DMS 273 treated with DMSO at 0.1 percent for 48 hours (cell line): ENCODE results near the gene ETV6.

Experiments used
- DNase-seq: peaks from one replicate; lab custom pipeline; 2025; lab: John Stamatoyannopoulos, UW

The ETV6 gene

DNA sequence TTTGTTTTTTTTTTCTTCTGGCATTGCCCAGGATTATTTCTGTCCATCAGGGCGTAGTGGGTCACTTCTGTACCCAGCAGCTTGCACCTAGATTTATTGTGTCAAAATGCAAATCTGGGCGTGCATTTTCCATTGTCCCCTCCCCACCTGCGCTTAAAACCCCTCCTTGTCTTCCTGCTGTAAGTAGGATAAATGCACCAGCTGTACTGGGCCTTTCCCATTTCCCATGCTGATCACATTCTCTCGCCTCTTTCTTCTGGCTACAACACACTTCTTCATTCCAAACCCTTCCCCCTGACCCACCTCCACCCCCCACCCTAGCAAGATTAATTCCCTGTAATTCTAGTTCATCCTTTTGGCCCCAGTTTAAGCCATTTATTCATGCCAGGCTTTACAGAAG, 128.0 kb downstream of the ETV6 start:
- no peak for DNase-seq

DNA sequence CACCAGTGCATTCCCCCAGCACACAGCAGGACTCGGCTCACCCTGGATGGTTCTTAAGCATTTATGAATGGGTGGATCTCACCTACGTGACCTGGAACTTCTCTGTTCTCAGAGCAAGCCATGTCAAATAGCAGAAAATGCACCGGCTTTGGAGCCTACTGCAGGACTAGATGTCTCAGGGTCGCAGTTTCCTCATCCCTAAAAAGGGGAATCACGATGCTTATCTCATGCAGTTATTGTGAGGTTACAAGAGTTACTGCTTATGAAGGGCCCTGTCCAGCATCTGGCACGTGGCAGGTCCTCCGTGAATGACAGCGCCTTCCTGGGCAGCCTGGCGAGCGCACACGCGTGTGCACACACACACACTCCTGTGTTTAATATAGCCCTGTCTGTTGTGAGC, 128.5 kb downstream of the ETV6 start:
- no peak for DNase-seq

DNA sequence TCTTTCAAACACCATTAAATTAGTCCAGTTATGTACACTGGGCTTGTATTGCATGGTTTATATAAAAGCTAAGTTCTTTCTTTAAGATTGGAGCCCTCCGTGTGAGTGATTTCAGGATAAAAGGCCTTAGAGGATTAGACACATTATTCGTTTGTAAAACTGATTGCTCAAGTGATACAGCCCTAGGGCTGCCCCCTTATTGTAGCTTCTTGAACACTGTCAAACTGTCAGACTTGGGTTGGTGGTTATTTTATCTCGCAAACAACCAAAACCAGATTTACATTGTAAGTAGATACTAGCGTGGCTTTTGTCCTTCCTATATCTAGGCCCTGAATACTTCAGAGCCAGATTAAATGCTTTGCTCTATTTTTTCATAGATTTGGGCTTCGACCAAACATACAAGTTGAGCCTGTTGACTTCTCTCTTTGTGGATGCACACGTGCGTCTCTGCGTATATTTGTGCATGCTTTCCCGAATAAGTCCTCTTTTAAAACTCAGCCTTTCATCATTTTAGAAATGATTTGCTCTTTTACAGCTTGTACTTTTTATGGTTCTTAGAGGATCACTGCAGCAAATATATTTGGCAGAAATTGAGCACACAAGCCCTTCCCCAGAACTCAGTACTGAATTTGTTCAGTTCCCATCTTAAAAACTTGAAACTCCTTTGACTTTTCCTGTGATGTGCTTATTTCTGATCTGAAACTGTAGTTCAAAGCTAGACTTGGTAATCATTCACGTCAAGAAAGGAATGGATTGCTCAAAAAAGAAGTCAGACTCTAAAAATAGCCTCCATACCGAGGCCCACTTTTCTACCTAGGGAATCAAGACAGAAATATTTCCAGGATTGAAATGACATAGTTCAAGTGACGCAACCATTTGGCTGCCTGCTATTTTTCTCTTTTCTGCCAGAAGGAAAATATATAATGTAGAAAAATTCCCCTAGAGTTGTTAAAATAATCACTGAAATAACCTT, 129.5 kb downstream of the ETV6 start:
- DNase-seq = no peak

DNA sequence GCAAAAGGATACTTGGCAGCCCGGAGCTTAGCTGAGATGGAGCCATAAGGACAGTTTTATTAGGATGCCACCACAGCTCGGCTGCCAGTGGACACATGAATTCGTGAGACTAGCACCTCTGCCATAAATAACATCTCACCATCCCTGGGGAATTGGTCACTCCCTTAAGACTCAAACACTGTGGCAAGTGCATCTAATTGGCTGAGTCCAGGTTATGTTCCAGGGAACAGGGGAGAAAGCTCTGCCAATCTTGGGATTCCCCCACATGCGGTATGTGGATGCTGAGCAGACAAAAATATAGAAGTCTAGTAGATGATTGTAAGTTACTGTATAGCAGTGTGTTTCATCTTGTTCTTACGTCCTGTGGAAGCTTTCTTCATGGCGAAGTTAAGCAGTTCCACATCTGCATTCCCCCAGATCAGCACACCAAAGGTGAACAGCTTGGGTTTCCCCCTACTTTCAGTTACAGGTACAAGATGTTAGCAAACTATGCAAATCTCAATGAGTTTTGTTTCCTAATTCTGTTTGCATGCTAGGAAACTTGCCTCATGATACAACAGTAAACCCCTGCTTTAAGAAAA, 131.1 kb downstream of the ETV6 start:
- DNase-seq = no peak

DNA sequence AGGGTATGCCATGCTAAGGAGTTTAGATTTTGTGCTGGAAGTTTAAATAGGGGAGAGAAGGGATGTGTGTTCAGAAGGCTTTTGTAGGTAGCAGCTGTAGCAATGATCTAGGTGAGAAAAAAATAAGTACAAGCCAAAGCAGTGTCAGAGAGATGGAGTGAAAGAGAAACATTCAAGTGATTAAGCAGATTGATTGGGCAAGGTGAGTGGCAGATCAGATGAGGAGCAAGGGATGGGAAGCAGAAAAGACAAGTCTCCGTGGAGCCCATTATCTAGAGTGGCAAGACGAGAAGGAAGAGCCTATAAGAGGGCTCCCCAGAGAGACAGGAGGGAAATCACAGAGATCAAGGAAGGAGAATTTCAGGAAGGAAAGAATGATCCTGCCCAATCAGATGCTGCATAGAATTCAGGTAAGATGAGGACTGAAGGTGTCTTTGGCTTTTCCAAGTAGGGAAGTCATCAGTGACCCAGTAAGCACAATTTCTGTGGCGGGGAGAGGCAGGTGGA, 133.5 kb downstream of the ETV6 start:
- no peak for DNase-seq

DNA sequence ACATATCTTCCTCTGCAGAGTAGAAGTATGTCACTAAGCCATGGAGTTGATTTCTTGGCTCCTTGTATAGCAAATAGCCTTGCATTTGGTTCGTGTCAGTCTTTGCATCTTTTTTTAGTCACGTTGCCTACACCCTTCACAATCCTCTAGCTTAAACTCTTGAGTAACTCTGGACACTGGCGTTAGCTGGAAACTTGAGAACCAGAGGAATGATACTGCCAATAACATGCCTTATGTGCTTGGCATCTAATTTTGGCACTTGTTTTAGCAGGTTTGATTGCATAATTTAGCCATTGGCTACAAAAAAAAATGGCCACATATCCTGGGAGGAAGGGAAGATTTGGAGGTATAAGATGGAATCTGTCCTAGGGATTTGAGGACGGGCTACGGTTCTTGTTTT, 136.2 kb downstream of the ETV6 start:
- no peak for DNase-seq

DNA sequence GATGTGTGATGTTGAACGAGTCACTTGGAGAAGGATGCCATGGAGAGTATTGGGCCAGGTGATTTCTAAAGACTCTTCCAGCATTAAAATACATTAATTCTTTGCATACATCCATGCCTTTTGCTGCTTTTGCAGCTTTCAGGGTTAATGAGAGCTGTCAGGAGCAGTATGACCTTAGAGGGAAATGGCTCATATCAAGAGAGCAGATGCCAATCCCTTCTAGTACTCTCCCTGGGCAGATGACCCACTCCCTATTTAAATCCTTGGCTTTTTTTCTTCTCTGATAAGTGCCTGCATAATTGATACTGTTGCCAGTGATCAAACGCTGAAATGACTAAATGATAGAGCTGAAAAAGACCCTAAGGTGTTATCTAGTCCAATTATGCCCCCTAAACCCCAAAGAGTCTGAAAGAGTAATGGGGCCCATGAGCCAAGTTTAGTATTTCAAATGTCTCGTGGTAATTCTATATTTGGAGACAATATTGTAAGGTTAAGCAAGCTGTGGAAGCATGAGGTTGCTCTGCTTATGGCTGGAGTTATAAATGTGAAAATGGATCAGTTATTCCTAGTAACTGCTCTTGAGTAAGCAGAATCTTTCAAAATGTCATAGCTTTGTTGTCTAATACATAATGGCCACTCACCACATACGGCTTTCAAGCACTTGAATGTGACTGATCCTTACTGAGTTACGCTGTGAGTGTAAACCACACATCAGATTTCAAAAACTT, 137.3 kb downstream of the ETV6 start:
- DNase-seq = no peak

DNA sequence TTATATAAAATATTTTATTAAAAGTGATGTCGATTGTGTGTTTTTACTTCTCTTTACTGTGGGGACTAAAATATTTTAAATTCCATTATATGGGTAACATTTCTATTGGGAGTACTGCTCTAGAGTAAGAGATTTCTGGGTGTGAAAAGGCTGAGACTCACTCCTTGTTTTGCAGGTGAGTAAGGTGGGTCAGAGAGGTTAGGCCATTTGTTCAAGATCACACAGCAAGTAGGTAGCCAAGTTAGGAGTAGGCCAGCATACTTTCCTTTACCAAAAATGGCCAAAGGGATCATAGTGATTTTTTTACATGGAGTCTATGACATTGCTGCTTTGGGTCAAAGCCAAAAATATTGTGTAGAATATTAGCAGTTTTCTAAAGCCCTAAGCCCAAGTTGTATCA, 138.0 kb downstream of the ETV6 start:
- no peak for DNase-seq

DNA sequence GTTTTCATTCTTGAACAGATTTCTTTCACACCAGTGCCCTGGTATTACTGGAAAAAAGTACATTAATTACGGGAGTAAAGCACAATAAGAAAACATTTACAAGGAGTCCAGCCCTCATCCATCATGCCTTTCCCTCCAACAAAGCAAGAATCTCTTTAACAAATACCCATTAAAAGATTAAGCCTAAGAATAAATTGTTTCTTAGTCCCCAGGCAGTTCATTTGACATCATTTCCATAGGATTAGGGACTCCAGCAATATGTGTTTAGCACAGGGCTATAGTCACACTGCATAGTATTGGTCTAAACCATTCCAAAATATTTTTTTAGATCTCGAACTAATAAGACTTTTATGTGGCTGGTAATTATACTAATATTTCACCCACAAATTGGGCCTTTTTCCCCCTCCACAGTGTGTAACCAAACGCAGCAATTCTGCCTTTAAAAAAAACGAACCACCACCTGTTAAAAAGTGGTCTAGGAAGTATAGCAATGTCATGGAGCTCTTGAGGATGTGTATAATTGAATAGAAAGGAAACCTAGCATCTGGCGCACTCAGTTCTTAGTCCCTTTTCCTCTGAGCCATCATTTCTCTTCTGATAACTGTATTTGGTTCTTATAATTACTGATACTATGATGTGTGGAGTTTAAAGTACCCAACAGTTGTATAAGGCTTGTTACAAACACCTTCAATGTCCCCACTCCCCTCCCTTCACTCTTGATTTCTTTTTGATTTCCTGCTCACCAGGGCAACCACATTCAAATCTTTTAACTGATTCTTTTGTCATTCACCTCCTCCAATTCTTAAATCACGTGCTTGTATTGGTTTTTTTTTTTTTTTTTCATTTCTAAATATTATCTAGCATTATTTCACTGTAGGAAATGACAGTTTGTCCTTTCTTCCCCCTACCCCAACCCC, 138.7 kb downstream of the ETV6 start:
- DNase-seq = no peak

DNA sequence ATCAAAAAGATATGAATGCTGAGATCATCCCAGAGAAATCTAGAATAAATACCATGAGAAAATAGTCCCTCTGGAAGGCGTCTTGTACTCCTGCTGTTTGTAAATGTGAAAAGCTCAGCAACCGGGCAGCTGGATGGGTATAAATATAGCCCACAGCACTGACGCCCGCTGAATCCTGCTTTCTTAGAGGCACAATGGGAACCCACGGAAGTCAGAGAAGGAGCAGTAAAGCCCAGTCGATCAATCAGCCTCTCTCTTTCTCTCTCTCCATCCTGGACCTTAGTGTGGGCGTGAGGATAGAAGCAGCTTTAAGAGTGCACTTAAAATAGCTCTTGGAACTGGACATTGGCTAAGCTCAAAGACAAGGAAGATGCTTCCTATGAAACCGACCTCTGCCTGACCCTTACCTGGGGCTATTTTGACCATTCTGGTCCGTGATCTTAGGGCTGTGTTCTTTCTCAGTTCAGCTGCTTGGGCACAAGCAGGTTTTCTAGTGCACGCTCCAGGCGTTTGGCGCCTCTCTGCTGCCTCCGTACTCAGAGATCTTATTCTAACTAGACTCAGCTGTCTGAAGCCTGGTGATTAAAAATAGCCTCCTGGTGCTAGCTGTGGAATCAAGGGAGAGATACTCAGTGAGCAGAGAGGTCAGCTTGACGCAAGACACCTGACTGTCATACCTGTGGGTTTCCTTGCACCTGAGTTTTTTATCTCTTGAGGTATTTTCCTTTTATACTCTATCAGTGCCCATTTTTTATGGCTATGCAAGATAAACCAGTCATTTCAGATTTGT, 144.6 kb downstream of the ETV6 start:
- no peak for DNase-seq

DNA sequence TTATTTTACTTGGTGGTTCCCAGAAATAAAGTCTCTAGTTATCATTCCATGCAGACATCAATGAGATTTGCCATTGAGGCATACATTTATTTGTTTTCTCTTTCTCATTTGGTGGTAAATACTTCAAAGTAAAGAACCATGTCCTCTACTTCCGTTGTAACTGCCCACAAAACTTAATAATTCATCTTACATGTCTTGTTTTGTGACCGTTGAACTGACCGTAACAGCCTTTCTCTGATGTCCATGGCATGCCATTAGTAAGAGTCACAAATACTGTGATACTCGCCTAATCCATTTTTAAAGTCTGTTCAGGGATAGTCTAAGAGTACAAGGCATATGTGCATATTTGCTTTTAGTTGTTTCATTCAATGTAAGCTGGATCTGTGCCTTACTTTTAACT, 145.3 kb downstream of the ETV6 start:
- DNase-seq = no peak

DNA sequence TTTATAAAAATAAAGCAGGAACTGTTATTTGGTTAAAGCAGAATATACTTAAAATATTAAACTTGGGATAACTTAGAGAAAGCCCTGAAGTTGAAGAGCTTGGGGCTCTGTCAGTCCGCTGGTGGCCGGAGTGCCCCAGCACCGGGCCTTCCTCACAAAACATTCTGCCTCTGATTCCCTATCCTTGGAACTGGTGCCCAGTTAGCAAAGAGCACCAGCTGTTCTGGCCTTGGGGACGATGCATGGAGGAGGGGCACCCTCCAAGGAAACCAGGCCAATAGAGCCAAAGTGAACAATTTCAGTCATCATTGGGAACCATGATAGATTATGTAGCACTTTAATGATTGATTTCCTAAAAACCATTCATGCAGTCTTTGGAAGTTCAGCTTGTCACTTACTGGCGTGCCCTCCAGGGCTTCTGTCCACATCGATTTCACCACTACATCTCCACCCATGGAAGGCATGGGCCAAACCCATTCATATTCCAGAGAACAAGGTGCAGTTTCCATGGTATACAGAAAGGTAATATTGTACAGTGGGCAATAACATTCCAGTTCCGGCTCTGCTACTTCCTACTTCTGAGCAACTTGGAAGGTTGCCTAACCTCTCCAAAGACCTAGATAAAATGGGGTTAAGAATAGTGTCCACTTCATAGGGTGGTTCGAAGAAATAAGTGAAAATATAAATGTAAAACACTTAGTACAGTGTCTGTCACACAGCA, 145.9 kb downstream of the ETV6 start:
- no peak for DNase-seq

DNA sequence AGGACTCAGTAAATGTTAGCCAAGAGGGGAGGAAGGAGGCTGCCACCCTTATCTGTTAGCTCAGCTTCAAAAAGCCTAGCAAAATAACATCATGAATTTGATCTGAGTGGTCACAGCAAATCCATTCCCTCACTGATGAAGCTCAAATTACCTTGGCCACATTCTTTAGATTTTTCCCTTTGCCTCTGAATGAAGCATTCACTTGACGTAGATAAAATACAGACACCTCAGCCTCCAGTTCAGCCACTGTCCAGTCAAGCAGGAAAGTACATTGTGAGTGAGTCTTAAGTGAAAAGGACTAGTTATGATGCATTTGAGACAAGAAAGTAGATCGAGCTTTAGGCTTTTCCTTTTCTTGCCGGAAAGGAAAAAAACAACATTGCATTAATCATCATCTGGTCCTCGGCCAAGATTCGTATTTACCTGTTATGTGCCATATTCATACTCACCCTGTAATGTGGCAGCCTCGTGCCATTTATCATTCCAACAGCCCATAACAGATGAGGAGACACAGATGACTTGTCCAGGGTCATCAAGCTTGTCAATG, 146.5 kb downstream of the ETV6 start:
- DNase-seq = no peak

DNA sequence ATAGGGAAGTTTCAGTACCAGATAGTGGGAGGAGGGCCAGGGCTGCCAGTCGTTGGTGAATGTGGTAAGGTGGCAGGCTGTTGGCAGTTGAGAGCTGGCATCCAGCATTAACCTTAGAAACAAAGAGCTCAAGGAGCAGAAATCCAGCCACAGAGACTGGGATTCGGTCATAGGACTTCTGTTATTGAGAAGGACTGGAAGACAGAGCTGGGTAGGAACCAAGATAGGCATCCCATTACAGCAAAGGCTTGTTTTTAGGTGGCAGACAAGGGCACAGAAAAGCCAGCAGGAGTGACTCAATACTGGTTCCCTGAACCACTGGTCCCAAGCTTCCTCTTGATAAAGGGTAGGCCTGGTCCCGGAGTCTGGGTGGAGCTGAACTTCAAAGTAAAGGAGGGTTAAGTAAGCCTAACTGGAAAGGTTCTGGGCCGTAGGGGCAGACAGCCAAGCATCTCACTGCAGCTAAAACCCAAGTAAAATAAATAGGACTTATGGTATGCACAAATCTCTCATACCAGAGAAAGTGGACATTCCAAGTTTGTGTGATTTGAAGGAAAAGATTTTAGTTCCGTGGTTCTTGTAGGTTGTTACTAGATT, 147.9 kb downstream of the ETV6 start:
- no peak for DNase-seq

DNA sequence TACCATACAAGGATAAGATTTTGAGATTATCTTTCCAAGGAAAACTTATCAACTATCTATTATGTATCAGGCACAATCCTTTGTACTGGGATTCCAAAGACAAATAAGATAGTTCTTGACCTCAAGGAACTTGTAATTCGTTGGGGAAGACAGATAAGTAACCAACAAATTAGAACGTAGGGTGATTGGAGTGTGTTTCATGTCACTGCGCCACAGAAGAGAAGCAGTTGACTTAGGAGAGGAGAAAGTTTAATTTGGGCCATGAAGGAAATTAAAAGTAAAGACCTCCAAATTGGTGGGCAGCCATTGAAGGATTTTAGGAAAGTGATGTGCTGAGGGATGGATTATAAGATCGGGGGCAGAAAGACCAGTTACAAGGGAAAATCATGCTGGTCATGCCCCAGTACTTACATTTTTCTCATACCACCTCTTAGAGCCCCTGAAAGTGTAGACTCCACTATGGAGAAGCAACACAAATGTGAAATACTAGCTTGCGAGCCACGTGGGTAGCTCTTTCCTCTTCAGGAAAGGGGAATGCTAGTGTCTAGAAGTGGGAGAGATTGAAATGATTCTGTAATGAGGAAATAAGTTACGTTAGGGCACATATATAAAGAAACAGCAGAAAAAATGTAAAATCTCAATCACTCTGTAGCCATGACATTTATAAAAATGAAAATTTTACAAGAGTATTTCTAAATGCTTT, 148.7 kb downstream of the ETV6 start:
- no peak for DNase-seq

DNA sequence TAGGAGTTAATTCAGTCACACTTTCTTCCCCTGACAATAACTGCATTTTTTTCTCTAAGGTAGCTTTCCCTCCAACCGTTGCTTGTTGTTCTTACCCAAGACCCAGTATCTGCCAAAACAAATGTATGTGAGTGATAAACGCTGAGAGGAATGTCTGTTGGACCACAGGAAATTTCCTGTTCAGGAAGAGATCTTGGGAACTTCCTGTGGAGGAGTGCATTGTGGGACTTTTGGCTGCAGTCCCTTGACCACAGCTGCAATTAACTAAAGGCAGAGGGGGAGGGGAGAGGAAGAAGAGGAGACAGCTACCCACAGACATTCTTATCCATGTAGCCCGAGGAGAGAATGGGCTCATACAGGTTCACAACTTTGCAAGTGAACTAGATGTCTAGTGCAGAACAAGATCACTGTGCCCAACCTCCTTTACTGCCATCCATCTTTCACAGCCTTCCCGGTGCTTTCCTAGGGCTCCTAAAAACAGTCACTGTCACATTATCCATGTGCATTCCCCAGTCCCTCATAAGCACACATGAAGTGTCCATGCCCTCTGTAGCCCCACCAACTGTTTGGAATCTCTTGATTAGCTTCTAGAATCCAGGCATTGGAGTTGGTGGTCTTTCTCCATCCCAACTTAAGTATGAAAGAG, 149.5 kb downstream of the ETV6 start:
- no peak for DNase-seq

DNA sequence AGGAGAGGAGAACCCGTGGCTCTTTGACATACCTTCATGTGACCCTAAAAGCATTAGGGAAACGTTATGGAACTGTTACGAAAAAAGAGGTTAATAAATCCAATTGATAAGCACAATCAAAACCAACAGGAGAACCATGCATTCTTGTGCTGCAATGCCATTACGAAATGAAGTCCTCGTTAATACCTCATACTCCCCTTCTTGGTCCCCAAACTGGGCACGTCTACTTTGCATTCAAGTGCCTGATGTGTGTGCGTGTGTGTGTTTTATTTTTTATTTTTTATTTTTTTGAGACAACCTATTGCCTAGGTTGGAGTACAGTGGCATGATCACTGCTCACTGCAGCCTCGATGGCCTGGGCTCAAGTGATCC, 150.0 kb downstream of the ETV6 start:
- DNase-seq = no peak

DNA sequence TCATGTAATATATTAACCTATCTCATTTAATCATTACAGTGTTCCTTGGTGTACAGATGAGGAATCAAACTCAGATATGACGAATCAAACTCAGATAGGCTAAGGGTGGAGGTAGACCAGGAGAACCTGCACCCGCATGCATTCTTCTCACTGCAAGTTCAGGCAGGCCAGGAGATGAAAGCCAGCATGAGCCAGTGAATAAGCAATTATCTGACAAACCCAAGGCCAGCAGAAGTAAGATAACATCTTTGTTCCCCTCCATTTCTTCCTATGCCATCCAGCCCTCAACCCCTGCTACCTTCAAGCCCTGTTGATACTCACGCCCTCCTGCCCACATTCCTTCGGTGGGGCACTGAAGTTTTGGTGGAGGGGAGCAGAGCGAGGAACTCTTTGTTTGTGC, 152.2 kb downstream of the ETV6 start:
- DNase-seq = no peak
